ENCODE results near the gene F2R. TPM values are rescaled to one million over a fixed set of nuclear protein-coding genes. Genes with fewer than 3 reads are reported as not detected.
"Not testable (repeated sequence)": the region's sequence is repeated elsewhere in the genome, so short reads cannot be mapped to it uniquely, and the experiment has no call there.

F2R gene
- total RNA-seq, 1 donor: 14.2 TPM

- Histone ChIP-seq H3K27me3 (ENCODE audit: insufficient read depth, low read length) (no peaks in the 10 kb centered on the region), H3K4me1 (ENCODE audit: insufficient read depth, low read length) (peaks cover 3% of the 10 kb centered on the region), H3K4me3 (ENCODE audit: low read length) (no peak overlapping the region), H3K9me3 (ENCODE audit: low read depth, low read length) (no peaks in the 10 kb centered on the region)
These were observed 30.8 kb downstream of the F2R start for GRCh38 chr5:76746677-76747076.

- H3K4me3 ChIP-seq (ENCODE audit: low read length): no peak overlapping the region
- no peaks in the 10 kb centered on the region for H3K9me3 ChIP-seq (ENCODE audit: low read depth, low read length)
- H3K27me3 ChIP-seq (ENCODE audit: insufficient read depth, low read length): no peaks in the 10 kb centered on the region
- H3K4me1 ChIP-seq (ENCODE audit: insufficient read depth, low read length): no peaks in the 10 kb centered on the region
These were observed 31.8 kb downstream of the F2R start for GRCh38 chr5:76747706-76748105.

GRCh38 chr5:76751291-76751690 lies 35.4 kb downstream of the F2R start:
- Histone ChIP-seq H3K9me3 (ENCODE audit: low read depth, low read length) (no peaks in the 10 kb centered on the region), H3K4me1 (ENCODE audit: insufficient read depth, low read length) (no peaks in the 10 kb centered on the region), H3K4me3 (ENCODE audit: low read length) (no peak overlapping the region), H3K27me3 (ENCODE audit: insufficient read depth, low read length) (no peaks in the 10 kb centered on the region)

GRCh38 chr5:76754668-76755078 lies 38.7 kb downstream of the F2R start:
- no peaks in the 10 kb centered on the region for H3K9me3 ChIP-seq (ENCODE audit: low read depth, low read length)
- no peaks in the 10 kb centered on the region for H3K27me3 ChIP-seq (ENCODE audit: insufficient read depth, low read length)
- H3K4me1 ChIP-seq (ENCODE audit: insufficient read depth, low read length): no peaks in the 10 kb centered on the region

GRCh38 chr5:76755779-76756637 lies 40.1 kb downstream of the F2R start:
- H3K27me3 ChIP-seq (ENCODE audit: insufficient read depth, low read length): no peaks in the 10 kb centered on the region
- H3K9me3 ChIP-seq (ENCODE audit: low read depth, low read length): no peaks in the 10 kb centered on the region
- no peaks in the 10 kb centered on the region for H3K4me1 ChIP-seq (ENCODE audit: insufficient read depth, low read length)
- H3K4me3 ChIP-seq (ENCODE audit: low read length): no peak overlapping the region

More at GRCh38 chr5:76754668-76755078, 38.7 kb downstream of the F2R start:
- no peak overlapping the region for H3K4me3 ChIP-seq (ENCODE audit: low read length)

GRCh38 chr5:76757049-76757448 lies 41.1 kb downstream of the F2R start:
- H3K9me3 ChIP-seq (ENCODE audit: low read depth, low read length): no peaks in the 10 kb centered on the region
- H3K4me3 ChIP-seq (ENCODE audit: low read length): no peak overlapping the region
- no peaks in the 10 kb centered on the region for H3K4me1 ChIP-seq (ENCODE audit: insufficient read depth, low read length)
- H3K27me3 ChIP-seq (ENCODE audit: insufficient read depth, low read length): no peaks in the 10 kb centered on the region

- H3K4me1 ChIP-seq (ENCODE audit: insufficient read depth, low read length); H3K4me3 ChIP-seq (ENCODE audit: low read length); H3K27me3 ChIP-seq (ENCODE audit: insufficient read depth, low read length): not testable (repeated sequence)
- peaks cover 10% of the 10 kb centered on the region for H3K9me3 ChIP-seq (ENCODE audit: low read depth, low read length)
These were observed 45.2 kb downstream of the F2R start for GRCh38 chr5:76761118-76761517.

GRCh38 chr5:76762484-76762883 lies 46.6 kb downstream of the F2R start:
- Histone ChIP-seq H3K4me1 (ENCODE audit: insufficient read depth, low read length) (peaks cover 7% of the 10 kb centered on the region), H3K4me3 (ENCODE audit: low read length) (no peak overlapping the region), H3K9me3 (ENCODE audit: low read depth, low read length) (peaks cover 10% of the 10 kb centered on the region), H3K27me3 (ENCODE audit: insufficient read depth, low read length) (no peaks in the 10 kb centered on the region)

GRCh38 chr5:76763136-76763535 lies 47.2 kb downstream of the F2R start:
- Histone ChIP-seq H3K9me3 (ENCODE audit: low read depth, low read length) (peaks cover 10% of the 10 kb centered on the region), H3K27me3 (ENCODE audit: insufficient read depth, low read length) (no peaks in the 10 kb centered on the region), H3K4me3 (ENCODE audit: low read length) (no peak overlapping the region), H3K4me1 (ENCODE audit: insufficient read depth, low read length) (peaks cover 7% of the 10 kb centered on the region)

GRCh38 chr5:76764374-76764773 lies 48.4 kb downstream of the F2R start:
- Histone ChIP-seq H3K9me3 (ENCODE audit: low read depth, low read length) (peaks cover 10% of the 10 kb centered on the region), H3K4me1 (ENCODE audit: insufficient read depth, low read length) (peaks cover 7% of the 10 kb centered on the region), H3K27me3 (ENCODE audit: insufficient read depth, low read length) (no peaks in the 10 kb centered on the region), H3K4me3 (ENCODE audit: low read length) (no peak overlapping the region)

GRCh38 chr5:76765249-76765648 lies 49.3 kb downstream of the F2R start:
- Histone ChIP-seq H3K4me1 (ENCODE audit: insufficient read depth, low read length) (peaks cover 7% of the 10 kb centered on the region), H3K9me3 (ENCODE audit: low read depth, low read length) (peaks cover 10% of the 10 kb centered on the region), H3K4me3 (ENCODE audit: low read length) (no peak overlapping the region), H3K27me3 (ENCODE audit: insufficient read depth, low read length) (no peaks in the 10 kb centered on the region)

GRCh38 chr5:76766746-76767145 lies 50.8 kb downstream of the F2R start:
- no peaks in the 10 kb centered on the region for H3K27me3 ChIP-seq (ENCODE audit: insufficient read depth, low read length)
- no peak overlapping the region for H3K4me3 ChIP-seq (ENCODE audit: low read length)
- H3K4me1 ChIP-seq (ENCODE audit: insufficient read depth, low read length): peaks cover 7% of the 10 kb centered on the region

GRCh38 chr5:76771041-76771440 lies 55.1 kb downstream of the F2R start:
- not testable (repeated sequence) for H3K4me1 ChIP-seq (ENCODE audit: insufficient read depth, low read length); H3K4me3 ChIP-seq (ENCODE audit: low read length); H3K9me3 ChIP-seq (ENCODE audit: low read depth, low read length); H3K27me3 ChIP-seq (ENCODE audit: insufficient read depth, low read length)

More at GRCh38 chr5:76766746-76767145, 50.8 kb downstream of the F2R start:
- peaks cover 10% of the 10 kb centered on the region for H3K9me3 ChIP-seq (ENCODE audit: low read depth, low read length)

GRCh38 chr5:76771705-76772405 lies 55.9 kb downstream of the F2R start:
- no peak overlapping the region for H3K4me3 ChIP-seq (ENCODE audit: low read length)
- no peaks in the 10 kb centered on the region for H3K9me3 ChIP-seq (ENCODE audit: low read depth, low read length)
- H3K4me1 ChIP-seq (ENCODE audit: insufficient read depth, low read length): peaks cover 3% of the 10 kb centered on the region
- no peaks in the 10 kb centered on the region for H3K27me3 ChIP-seq (ENCODE audit: insufficient read depth, low read length)

- Histone ChIP-seq H3K4me3 (ENCODE audit: low read length) (no peak overlapping the region), H3K4me1 (ENCODE audit: insufficient read depth, low read length) (peaks cover 16% of the 10 kb centered on the region), H3K9me3 (ENCODE audit: low read depth, low read length) (no peaks in the 10 kb centered on the region), H3K27me3 (ENCODE audit: insufficient read depth, low read length) (no peaks in the 10 kb centered on the region)
These were observed 60.0 kb downstream of the F2R start for GRCh38 chr5:76775921-76776320.

Measured in mononuclear cell (primary cell).